Activated T-helper 1 cell treated with anti-CD3 and anti-CD28 coated beads, Interleukin-12 subunit alpha, Interleukin-12 subunit beta, Interleukin-2, Interleukin-4 antibody, amounts not matched to agents 30 ng/mL and 10 ng/mL and 1 ng/mL, durations not matched to agents 14 hours and 24 hours and 36 hours (primary cell): ENCODE results near the gene RNF222. TPM values are rescaled to one million over a fixed set of nuclear protein-coding genes. Genes with fewer than 3 reads are reported as not detected.

Experiments
- DNase-seq: peaks from one replicate; pipeline ENCODE4 v3.0.0; 2021; ENCODE audit warnings: low spot score
- H3K27ac Mint-ChIP-seq: one replicate; pipeline ENCODE4 v1.8.0; 2021; ENCODE audit warnings: mild to moderate bottlenecking, mixed read lengths
- H3K27me3 Mint-ChIP-seq: one replicate; pipeline ENCODE4 v1.8.0; 2022; ENCODE audit warnings: mild to moderate bottlenecking, moderate library complexity, mixed read lengths; ENCODE audit not compliant: insufficient read depth
- H3K36me3 Mint-ChIP-seq: one replicate; pipeline ENCODE4 v1.8.0; 2021; ENCODE audit warnings: low read depth, mixed read lengths
- H3K4me1 Mint-ChIP-seq: one replicate; pipeline ENCODE4 v1.8.0; 2021; ENCODE audit warnings: low read depth, mixed read lengths
- H3K4me3 Mint-ChIP-seq: one replicate; pipeline ENCODE4 v1.8.0; 2021; ENCODE audit warnings: mild to moderate bottlenecking, moderate library complexity, mixed read lengths
- H3K9me3 Mint-ChIP-seq: one replicate; pipeline ENCODE4 v1.8.0; 2021; ENCODE audit warnings: mixed read lengths
- intact Hi-C: fragments of 100-400 bp; cut with micrococcal nuclease; formaldehyde crosslinking; loops from one replicate; pipeline ENCODE4 v1.15.1; 2024
- total RNA-seq: library from RNA; stranded (reverse); gene quantifications from 2 replicates; pipeline ENCODE4 v1.2.3, GENCODE V29; 2022

RNF222 gene
- total RNA-seq, 1 donor from 2014 or later: not detected

GRCh38 chr17:8345951-8346665 lies 51.5 kb downstream of the RNF222 start:
- Mint-ChIP-seq H3K9me3 (no peaks in the 10 kb centered on the region), H3K27ac (no peak overlapping the region), H3K27me3 (peaks cover 14% of the 10 kb centered on the region), H3K36me3 (no peaks in the 10 kb centered on the region), H3K4me1 (no peaks in the 10 kb centered on the region), H3K4me3 (no peak overlapping the region)
- no peak for DNase-seq
- intact Hi-C loops: no loop called here

GRCh38 chr17:8345052-8345690 lies 52.5 kb downstream of the RNF222 start:
- Mint-ChIP-seq H3K9me3 (no peaks in the 10 kb centered on the region), H3K36me3 (no peaks in the 10 kb centered on the region), H3K4me1 (no peaks in the 10 kb centered on the region), H3K4me3 (no peak overlapping the region), H3K27me3 (peaks cover 12% of the 10 kb centered on the region), H3K27ac (no peak overlapping the region)
- intact Hi-C loops: no loop called here
- DNase-seq: no peak

- Mint-ChIP-seq H3K9me3 (no peaks in the 10 kb centered on the region), H3K27ac (no peak overlapping the region), H3K4me3 (no peak overlapping the region), H3K4me1 (peaks cover 13% of the 10 kb centered on the region), H3K36me3 (no peaks in the 10 kb centered on the region), H3K27me3 (peaks cover 14% of the 10 kb centered on the region)
- DNase-seq: no peak
- intact Hi-C loops: no loop called here
These were observed 56.2 kb downstream of the RNF222 start for GRCh38 chr17:8341456-8341855.

Other genes starting within 250 kb of the RNF222 start
- gene PER1, start 245.4 kb downstream of the RNF222 start, total RNA-seq: 36.9 and 37.4 TPM in 2 replicates
- gene VAMP2, start 234.9 kb downstream of the RNF222 start, total RNA-seq: 54.7 and 55.9 TPM in 2 replicates
- gene TMEM107, start 221.4 kb downstream of the RNF222 start, total RNA-seq: 19.3 and 20.8 TPM in 2 replicates
- gene BORCS6, start 207.6 kb downstream of the RNF222 start, total RNA-seq: 6.3 and 6.7 TPM in 2 replicates
- gene AURKB, start 187.3 kb downstream of the RNF222 start, total RNA-seq: 82.2 and 88.7 TPM in 2 replicates
- gene CTC1, start 149.8 kb downstream of the RNF222 start, total RNA-seq: 68.5 and 76.3 TPM in 2 replicates
- gene PFAS, start 148.5 kb downstream of the RNF222 start, total RNA-seq: 189 and 204 TPM in 2 replicates
- 52.9 and 57.9 TPM in 2 replicates for gene RANGRF, start 109.2 kb downstream of the RNF222 start, total RNA-seq
- 5.3 and 5.5 TPM in 2 replicates for gene SLC25A35, start 102.4 kb downstream of the RNF222 start, total RNA-seq
- not detected in 2 replicates for gene ARHGEF15, start 87.6 kb downstream of the RNF222 start, total RNA-seq
- not detected in 2 replicates for gene ODF4, start 58.0 kb downstream of the RNF222 start, total RNA-seq
- gene RPL26, start 14.6 kb downstream of the RNF222 start, total RNA-seq: 2,163 and 2,185 TPM in 2 replicates
- gene NDEL1, start 38.1 kb upstream of the RNF222 start, total RNA-seq: 72.4 and 75.4 TPM in 2 replicates
- 13.2 and 15.3 TPM in 2 replicates for gene MYH10, start 232.9 kb upstream of the RNF222 start, total RNA-seq